Stimulated activated CD4-positive, alpha-beta T cell treated with anti-CD3 and anti-CD28 coated beads, Interleukin-15, amount 100 ng/mL, for 1 hour (primary cell): ENCODE measurements around the gene CHURC1.

ENCODE experiments used
- DNase-seq, 2 donors: peaks; one replicate each; pipeline ENCODE4 v3.0.0-alpha.2; 2020; ENCODE audit warnings: low read depth in 1 of 2, low spot score in 1 of 2

CHURC1 gene

GRCh38 chr14:64914237-64915028 is at the start of gene CHURC1:
Gene CHURC1, plus strand, starts transcription at chr14:64914455. Its CDS starts 41 bp downstream, at chr14:64914496.
- peak; percentile 86 to 93 for DNase-seq

GRCh38 chr14:64865109-64865508 is 49.1 kb upstream of the CHURC1 start:
- no peak for DNase-seq

- DNase-seq, result no peak
These were observed 48.3 kb upstream of the CHURC1 start for GRCh38 chr14:64865992-64866391.

GRCh38 chr14:64867182-64867581 is 47.1 kb upstream of the CHURC1 start:
- DNase-seq, result no peak

- DNase-seq, result no peak
These were observed 45.9 kb upstream of the CHURC1 start for GRCh38 chr14:64868379-64868778.

- DNase-seq, result no peak
These were observed 45.4 kb upstream of the CHURC1 start for GRCh38 chr14:64868841-64869240.

GRCh38 chr14:64870160-64870559 is 44.1 kb upstream of the CHURC1 start:
- DNase-seq, result no peak

GRCh38 chr14:64871344-64871743 is 42.9 kb upstream of the CHURC1 start:
- DNase-seq, result no peak

- no peak for DNase-seq
These were observed 40.6 kb upstream of the CHURC1 start for GRCh38 chr14:64873506-64874219.

- DNase-seq, result no peak
These were observed 38.9 kb upstream of the CHURC1 start for GRCh38 chr14:64875350-64875749.

GRCh38 chr14:64877846-64878245 is 36.4 kb upstream of the CHURC1 start:
- no peak for DNase-seq

- DNase-seq, result no peak
These were observed 35.2 kb upstream of the CHURC1 start for GRCh38 chr14:64878837-64879634.

GRCh38 chr14:64879635-64880220 is 34.5 kb upstream of the CHURC1 start, which contains the start of gene SPTB:
Gene SPTB, minus strand, starts transcription at chr14:64879907. Its CDS starts 56,813 bp downstream, at chr14:64823094.
- peak; percentile 24 to 58 for DNase-seq

- peak; percentile 22 to 46 for DNase-seq
These were observed 33.8 kb upstream of the CHURC1 start for GRCh38 chr14:64880221-64881121.

- no peak for DNase-seq
These were observed 28.7 kb upstream of the CHURC1 start for GRCh38 chr14:64885559-64885958.

- no peak for DNase-seq
These were observed 24.9 kb upstream of the CHURC1 start for GRCh38 chr14:64889352-64889751.

GRCh38 chr14:64891173-64891838 is 22.9 kb upstream of the CHURC1 start:
- no peak for DNase-seq

GRCh38 chr14:64891839-64892375 is 22.3 kb upstream of the CHURC1 start:
- DNase-seq, result no peak

GRCh38 chr14:64899958-64900357 is 14.3 kb upstream of the CHURC1 start:
- no peak for DNase-seq
